GM10266 (cell line): ENCODE results near the gene POLN.
A peak's percentile ranks its signal among the peaks of the same experiment; 100 is the strongest.

Experiments
- DNase-seq: peaks from one replicate; pipeline ENCODE4 v3.0.0; 2012; ENCODE audit errors: extremely low spot score
- CTCF ChIP-seq: IDR thresholded peaks from 2 replicates; pipeline ENCODE4 v1.5.1; 2012; ENCODE audit warnings: mild to moderate bottlenecking, low read depth; ENCODE audit not compliant: control insufficient read depth, insufficient read depth; ENCODE audit errors: missing control alignments

Gene POLN

GRCh38 chr4:2183394-2183793 lies 58.5 kb downstream of the POLN start:
- no peak for TF ChIP-seq CTCF
- DNase-seq: no peak

GRCh38 chr4:2182994-2183393 lies 58.9 kb downstream of the POLN start:
- TF ChIP-seq CTCF: no peak
- DNase-seq: no peak

DNA sequence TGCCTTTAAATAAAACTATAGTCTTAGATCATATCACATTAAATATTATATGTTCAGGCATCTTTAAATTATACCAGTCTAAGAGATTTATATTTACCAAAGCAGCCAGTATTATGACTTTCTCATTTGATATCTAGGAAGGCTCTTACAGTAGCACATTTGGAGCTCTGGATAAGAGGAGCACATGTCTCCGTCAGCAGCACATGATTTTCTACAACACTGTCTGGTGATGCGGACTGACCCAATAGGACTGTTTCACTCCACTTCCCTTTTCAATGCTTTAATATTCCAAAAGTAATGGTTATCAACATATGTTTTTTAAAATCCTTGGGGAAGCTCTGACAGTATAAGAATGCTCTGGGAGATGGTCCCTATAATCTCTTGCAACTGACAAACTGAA lies 61.5 kb downstream of the POLN start:
- no peak for TF ChIP-seq CTCF
- DNase-seq: no peak

DNA sequence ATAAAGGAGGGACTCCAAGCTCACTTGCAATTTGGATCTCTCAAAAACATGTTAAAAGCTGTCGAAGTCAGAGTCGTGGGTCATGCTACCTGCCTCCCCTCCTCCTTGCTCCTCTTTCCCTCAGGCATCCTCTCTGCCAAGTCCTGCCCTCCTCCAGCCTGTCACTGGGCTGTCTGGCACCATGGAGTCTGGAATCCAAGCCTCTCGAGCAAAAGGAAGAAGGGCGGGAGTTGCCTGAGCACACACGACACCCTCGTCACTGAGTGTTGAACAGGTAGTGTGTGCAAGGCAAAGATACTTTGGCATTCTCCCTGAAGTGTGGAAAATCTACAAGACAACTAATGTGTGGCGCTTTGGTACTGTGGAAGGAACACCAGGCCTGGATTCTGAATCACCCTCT lies 62.2 kb downstream of the POLN start:
- no peak for TF ChIP-seq CTCF
- DNase-seq: no peak

DNA sequence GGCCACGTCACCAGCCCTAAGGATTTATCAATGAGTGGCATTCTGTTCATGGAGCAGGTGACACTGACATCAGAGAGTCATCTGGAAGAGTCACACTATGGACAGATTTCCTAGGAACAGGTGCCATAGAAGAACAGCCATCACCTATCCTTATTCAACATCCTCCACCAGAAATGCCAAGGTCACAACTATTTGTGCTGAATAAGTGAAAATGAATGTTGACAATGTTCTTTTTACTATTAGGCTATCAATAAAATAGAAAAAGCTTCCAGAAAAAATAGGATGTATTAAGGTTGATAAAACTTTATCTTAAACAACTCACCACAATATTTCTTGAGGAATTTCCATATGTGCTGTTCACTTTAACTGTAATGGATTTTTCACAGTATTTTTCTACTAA lies 62.9 kb downstream of the POLN start:
- TF ChIP-seq CTCF: no peak
- no peak for DNase-seq

GRCh38 chr4:2177443-2178093 lies 64.4 kb downstream of the POLN start:
- TF ChIP-seq CTCF: peak; percentile 16
- DNase-seq: no peak

DNA sequence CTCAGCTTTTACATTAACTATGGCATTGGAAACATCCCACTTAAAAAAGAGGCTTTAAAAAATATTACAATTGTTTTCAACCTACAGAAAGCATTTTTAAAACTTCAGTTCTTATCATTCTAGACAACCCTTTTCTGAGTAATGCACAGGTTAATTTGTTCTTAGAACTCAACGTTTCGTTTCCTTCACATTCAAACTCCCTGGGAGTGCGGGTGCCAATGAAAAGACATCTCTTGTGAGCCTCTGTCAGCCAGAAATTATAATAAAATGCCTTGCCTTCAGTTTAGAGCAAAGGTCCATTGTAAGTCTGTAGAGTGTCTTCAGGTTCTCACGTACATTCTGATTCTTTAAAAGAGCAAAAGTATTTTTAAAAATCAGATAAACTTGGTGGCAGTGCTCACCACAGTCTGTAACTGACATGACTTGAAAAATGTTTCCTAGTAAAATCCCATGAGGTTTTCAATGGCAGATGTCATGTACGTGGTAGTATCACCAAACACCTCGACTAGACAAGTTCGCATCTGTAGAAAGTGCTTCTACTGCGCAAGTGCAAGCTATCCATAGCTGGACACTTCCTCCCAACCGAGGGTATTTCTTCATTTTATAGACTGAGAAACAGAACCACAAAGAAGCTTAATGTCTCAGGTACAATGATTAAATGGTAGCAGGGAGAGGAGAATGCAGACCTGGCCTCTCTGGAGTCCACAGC lies 65.8 kb downstream of the POLN start:
- TF ChIP-seq CTCF: no peak
- DNase-seq: no peak
